C4-2B (cell line): Measurements from ENCODE around the gene PRDM13.

ENCODE experiments used
- H3K27ac ChIP-seq: fragments of 450-650 bp; 2 replicates; pipeline ENCODE4 v1.5.1; 2017
- CTCF ChIP-seq: fragments of 450-650 bp; conservative IDR thresholded peaks from 2 replicates; pipeline ENCODE4 v1.5.1; 2017; ENCODE audit warnings: mild to moderate bottlenecking
- ZFX ChIP-seq: fragments of 450-650 bp; IDR thresholded peaks from 2 replicates; pipeline ENCODE4 v1.6.1; 2017

Gene PRDM13

GRCh38 chr6:99611148-99611547 lies 4.5 kb downstream of the PRDM13 start:
- H3K27ac ChIP-seq, result no peak overlapping the region
- TF ChIP-seq CTCF, result no peak

GRCh38 chr6:99612551-99613408 lies 6.1 kb downstream of the PRDM13 start:
- TF ChIP-seq CTCF (no peak), ZFX (no peak)
- no peak overlapping the region for H3K27ac ChIP-seq

- no peak overlapping the region for H3K27ac ChIP-seq
- TF ChIP-seq ZFX (no peak), CTCF (peak; percentile 51)
These were observed 6.7 kb downstream of the PRDM13 start for GRCh38 chr6:99613409-99613704.

- TF ChIP-seq ZFX (no peak), CTCF (peak; percentile 23)
- no peak overlapping the region for H3K27ac ChIP-seq
These were observed 7.2 kb downstream of the PRDM13 start for GRCh38 chr6:99613705-99614429.

- H3K27ac ChIP-seq, result no peak overlapping the region
- no peak for TF ChIP-seq ZFX
- no peak for TF ChIP-seq CTCF
These were observed 8.0 kb downstream of the PRDM13 start for GRCh38 chr6:99614430-99615186.

- no peak overlapping the region for H3K27ac ChIP-seq
- TF ChIP-seq CTCF, result no peak
- TF ChIP-seq ZFX, result no peak
These were observed 10.5 kb downstream of the PRDM13 start for GRCh38 chr6:99617131-99617530.
